Kidney epithelial cell (primary cell): ENCODE data around the gene PTTG2. TPM values are rescaled to one million over a fixed set of nuclear protein-coding genes. Genes with fewer than 3 reads are reported as not detected.

ENCODE experiments used
- DNase-seq: peaks from one replicate; pipeline ENCODE4 v3.0.0-alpha.2; 2010; ENCODE audit warnings: low read depth
- H3K27me3 ChIP-seq: 2 replicates; pipeline ENCODE4 v1.6.0; 2011; ENCODE audit warnings: low read length; ENCODE audit not compliant: control insufficient read depth, insufficient read depth
- H3K36me3 ChIP-seq: 2 replicates; pipeline ENCODE4 v1.5.1; 2011; ENCODE audit warnings: low read length; ENCODE audit not compliant: control insufficient read depth, insufficient read depth
- H3K4me3 ChIP-seq: 2 replicates; pipeline ENCODE4 v1.5.1; 2011; ENCODE audit warnings: low read depth, mild to moderate bottlenecking, control low read depth, low read length
- total RNA-seq: library from RNA; depleted of rRNA; stranded (reverse); fragments of >200 nt; gene quantifications from 2 replicates; pipeline ENCODE4 v1.2.3, GENCODE V29; 2015
- TF ChIP-seq, protein P1 (sequence below): IDR thresholded peaks from 2 replicates; pipeline ENCODE4 v1.5.1; 2011; ENCODE audit warnings: mild to moderate bottlenecking, moderate library complexity, low read length, control low read depth, inconsistent platforms; ENCODE audit not compliant: insufficient read depth, poor library complexity, severe bottlenecking

PTTG2 gene
- total RNA-seq, 1 donor from 2014 or later = not detected

- TF ChIP-seq, protein P1, sequence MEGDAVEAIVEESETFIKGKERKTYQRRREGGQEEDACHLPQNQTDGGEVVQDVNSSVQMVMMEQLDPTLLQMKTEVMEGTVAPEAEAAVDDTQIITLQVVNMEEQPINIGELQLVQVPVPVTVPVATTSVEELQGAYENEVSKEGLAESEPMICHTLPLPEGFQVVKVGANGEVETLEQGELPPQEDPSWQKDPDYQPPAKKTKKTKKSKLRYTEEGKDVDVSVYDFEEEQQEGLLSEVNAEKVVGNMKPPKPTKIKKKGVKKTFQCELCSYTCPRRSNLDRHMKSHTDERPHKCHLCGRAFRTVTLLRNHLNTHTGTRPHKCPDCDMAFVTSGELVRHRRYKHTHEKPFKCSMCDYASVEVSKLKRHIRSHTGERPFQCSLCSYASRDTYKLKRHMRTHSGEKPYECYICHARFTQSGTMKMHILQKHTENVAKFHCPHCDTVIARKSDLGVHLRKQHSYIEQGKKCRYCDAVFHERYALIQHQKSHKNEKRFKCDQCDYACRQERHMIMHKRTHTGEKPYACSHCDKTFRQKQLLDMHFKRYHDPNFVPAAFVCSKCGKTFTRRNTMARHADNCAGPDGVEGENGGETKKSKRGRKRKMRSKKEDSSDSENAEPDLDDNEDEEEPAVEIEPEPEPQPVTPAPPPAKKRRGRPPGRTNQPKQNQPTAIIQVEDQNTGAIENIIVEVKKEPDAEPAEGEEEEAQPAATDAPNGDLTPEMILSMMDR = no peak
- Histone ChIP-seq H3K27me3 (no peaks in the 10 kb centered on the region), H3K36me3 (no peaks in the 10 kb centered on the region), H3K4me3 (no peak overlapping the region)
- DNase-seq = no peak
Observed at GRCh38 chr4:37951461-37952352, 8.5 kb upstream of the PTTG2 start.

DNA sequence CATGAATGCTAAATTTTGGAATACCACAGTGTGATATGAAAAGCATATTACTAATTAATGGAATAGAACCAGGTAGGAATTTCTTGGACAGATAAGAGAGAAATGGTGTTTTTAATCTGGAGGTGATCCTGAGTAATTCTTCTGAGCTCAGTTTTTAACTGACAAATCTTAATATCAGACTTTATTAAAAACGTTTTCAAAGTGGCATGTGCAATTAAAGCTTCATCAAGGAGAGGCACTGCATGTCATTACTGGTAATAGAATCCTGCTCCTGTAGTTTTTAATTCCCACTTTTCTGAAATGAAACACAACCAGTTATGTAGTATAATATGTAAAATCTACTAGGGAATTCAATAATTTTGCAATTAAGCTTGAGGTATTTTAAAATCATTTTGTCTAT, 7.0 kb upstream of the PTTG2 start:
- DNase-seq = no peak
- Histone ChIP-seq H3K27me3 (no peaks in the 10 kb centered on the region), H3K4me3 (no peak overlapping the region), H3K36me3 (no peaks in the 10 kb centered on the region)
- TF ChIP-seq, protein P1 = no peak

DNA sequence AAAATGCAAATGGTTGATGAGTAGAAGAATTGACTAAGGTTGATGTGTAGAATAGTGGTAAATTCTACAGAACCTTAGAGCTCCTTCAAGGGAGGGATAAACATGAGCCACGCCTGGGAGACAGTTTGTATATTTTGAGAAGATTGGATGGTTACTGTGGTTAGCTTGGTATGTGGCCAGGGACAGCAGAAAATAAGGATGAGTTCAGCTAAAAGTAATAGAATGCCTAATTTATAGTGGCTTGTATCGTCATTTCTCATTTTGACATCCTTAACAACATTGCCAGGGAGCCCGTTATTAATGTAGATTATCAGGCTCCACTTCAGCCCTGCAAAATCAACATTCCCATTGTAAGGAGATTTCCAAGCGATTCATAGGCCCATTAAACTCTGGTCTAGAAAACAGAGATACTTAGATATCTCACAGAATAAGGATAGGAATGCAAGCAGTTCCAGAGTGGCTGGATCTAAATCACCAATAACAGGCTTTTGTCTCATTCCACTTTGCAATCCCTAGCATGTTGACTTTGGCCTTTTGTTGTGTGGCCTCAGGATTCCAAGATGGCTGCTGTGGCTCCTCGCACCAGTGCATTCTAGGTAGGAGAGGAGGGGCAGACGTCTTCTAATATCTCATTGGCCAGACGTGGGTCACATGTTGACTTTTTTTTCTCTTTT, 6.4 kb upstream of the PTTG2 start:
- Histone ChIP-seq H3K27me3 (no peaks in the 10 kb centered on the region), H3K4me3 (no peak overlapping the region), H3K36me3 (no peaks in the 10 kb centered on the region)
- DNase-seq = no peak
- TF ChIP-seq, protein P1 = no peak

GRCh38 chr4:37956941-37957340, 3.3 kb upstream of the PTTG2 start:
- DNase-seq = no peak
- no peaks in the 10 kb centered on the region for H3K27me3 ChIP-seq
- TF ChIP-seq, protein P1 = no peak
- H3K36me3 ChIP-seq = no peaks in the 10 kb centered on the region
- H3K4me3 ChIP-seq = no peak overlapping the region

- DNase-seq = no peak
- Histone ChIP-seq H3K36me3 (no peaks in the 10 kb centered on the region), H3K4me3 (no peak overlapping the region), H3K27me3 (no peaks in the 10 kb centered on the region)
- TF ChIP-seq, protein P1 = no peak
Observed at GRCh38 chr4:37958932-37959331, 1.3 kb upstream of the PTTG2 start.
